Measurements from ENCODE around the gene TSTD1.
"Not testable (repeated sequence)": the region's sequence is repeated elsewhere in the genome, so short reads cannot be mapped to it uniquely, and the experiment has no call there.

The TSTD1 gene

GRCh38 chr1:161031874-161032273 is 6.9 kb downstream of the TSTD1 start:
- Histone ChIP-seq H3K36me3 (ENCODE audit: insufficient read depth) (no peaks in the 10 kb centered on the region), H3K4me3 (IDR thresholded peaks at IDR 0.05; ENCODE audit: insufficient read depth, low read depth, low read length) (no peak overlapping the region)

GRCh38 chr1:161029466-161029865 is 9.3 kb downstream of the TSTD1 start:
- peaks cover 16% of the 10 kb centered on the region for H3K4me1 ChIP-seq (ENCODE audit: low read depth, poor library complexity, severe bottlenecking)
- not testable (repeated sequence) for H3K4me3 ChIP-seq (IDR thresholded peaks at IDR 0.05; ENCODE audit: insufficient read depth, low read depth, low read length); H3K36me3 ChIP-seq (ENCODE audit: insufficient read depth); H4K20me1 ChIP-seq (ENCODE audit: insufficient read depth); H3K4me2 ChIP-seq; H3K79me2 ChIP-seq (ENCODE audit: insufficient read depth, low read depth); H2AFZ ChIP-seq (ENCODE audit: low read depth); H3K9ac ChIP-seq; H3K27me3 ChIP-seq (ENCODE audit: insufficient read depth, low read depth); H3K27ac ChIP-seq

More at GRCh38 chr1:161031874-161032273, 6.9 kb downstream of the TSTD1 start:
- Histone ChIP-seq H3K27me3 (ENCODE audit: insufficient read depth, low read depth) (no peaks in the 10 kb centered on the region), H3K4me1 (ENCODE audit: low read depth, poor library complexity, severe bottlenecking) (peaks cover 16% of the 10 kb centered on the region), H4K20me1 (ENCODE audit: insufficient read depth) (no peaks in the 10 kb centered on the region), H3K9ac (no peak overlapping the region), H2AFZ (ENCODE audit: low read depth) (no peak overlapping the region), H3K79me2 (ENCODE audit: insufficient read depth, low read depth) (no peaks in the 10 kb centered on the region), H3K4me2 (no peak overlapping the region), H3K27ac (no peak overlapping the region)
- TF ChIP-seq CTCF (conservative IDR thresholded peaks at IDR 0.05; ENCODE audit: low read depth, low read length), result no peak

- not testable (repeated sequence) for H3K4me2 ChIP-seq; H4K20me1 ChIP-seq (ENCODE audit: insufficient read depth); H3K4me3 ChIP-seq (IDR thresholded peaks at IDR 0.05; ENCODE audit: insufficient read depth, low read depth, low read length); H3K27ac ChIP-seq; H3K27me3 ChIP-seq (ENCODE audit: insufficient read depth, low read depth); H2AFZ ChIP-seq (ENCODE audit: low read depth); H3K36me3 ChIP-seq (ENCODE audit: insufficient read depth); H3K9ac ChIP-seq; H3K4me1 ChIP-seq (ENCODE audit: low read depth, poor library complexity, severe bottlenecking); H3K79me2 ChIP-seq (ENCODE audit: insufficient read depth, low read depth)
Observed at GRCh38 chr1:161026954-161027353, 11.8 kb downstream of the TSTD1 start.

GRCh38 chr1:161022432-161022831 is 16.3 kb downstream of the TSTD1 start:
- H3K4me2 ChIP-seq, result peak overlapping the region; percentile 55; the same call in 1 of the 2 replicates
- not testable (repeated sequence) for H3K4me3 ChIP-seq (IDR thresholded peaks at IDR 0.05; ENCODE audit: insufficient read depth, low read depth, low read length)

GRCh38 chr1:161021970-161022353 is 16.8 kb downstream of the TSTD1 start:
- Histone ChIP-seq H3K4me2 (peak overlapping the region; percentile 55), H3K27me3 (ENCODE audit: insufficient read depth, low read depth) (peaks cover 10% of the 10 kb centered on the region; the same call in 1 of the 2 replicates), H2AFZ (ENCODE audit: low read depth) (peak overlapping the region; percentile 88; the same call in 1 of the 2 replicates), H4K20me1 (ENCODE audit: insufficient read depth) (no peaks in the 10 kb centered on the region), H3K27ac (no peak overlapping the region), H3K9ac (no peak overlapping the region), H3K79me2 (ENCODE audit: insufficient read depth, low read depth) (no peaks in the 10 kb centered on the region), H3K4me3 (IDR thresholded peaks at IDR 0.05; ENCODE audit: insufficient read depth, low read depth, low read length) (no peak overlapping the region), H3K4me1 (ENCODE audit: low read depth, poor library complexity, severe bottlenecking) (peaks cover 20% of the 10 kb centered on the region), H3K36me3 (ENCODE audit: insufficient read depth) (no peaks in the 10 kb centered on the region)
- TF ChIP-seq CTCF (conservative IDR thresholded peaks at IDR 0.05; ENCODE audit: low read depth, low read length), result no peak

More at GRCh38 chr1:161022432-161022831, 16.3 kb downstream of the TSTD1 start:
- H3K27ac ChIP-seq; H3K9ac ChIP-seq; H2AFZ ChIP-seq (ENCODE audit: low read depth); H4K20me1 ChIP-seq (ENCODE audit: insufficient read depth); H3K79me2 ChIP-seq (ENCODE audit: insufficient read depth, low read depth); H3K36me3 ChIP-seq (ENCODE audit: insufficient read depth): not testable (repeated sequence)
- Histone ChIP-seq H3K4me1 (ENCODE audit: low read depth, poor library complexity, severe bottlenecking) (peaks cover 20% of the 10 kb centered on the region), H3K27me3 (ENCODE audit: insufficient read depth, low read depth) (peaks cover 10% of the 10 kb centered on the region; the same call in 1 of the 2 replicates)
